Measurements from ENCODE around the gene MREG.

- TF ChIP-seq, protein P1, sequence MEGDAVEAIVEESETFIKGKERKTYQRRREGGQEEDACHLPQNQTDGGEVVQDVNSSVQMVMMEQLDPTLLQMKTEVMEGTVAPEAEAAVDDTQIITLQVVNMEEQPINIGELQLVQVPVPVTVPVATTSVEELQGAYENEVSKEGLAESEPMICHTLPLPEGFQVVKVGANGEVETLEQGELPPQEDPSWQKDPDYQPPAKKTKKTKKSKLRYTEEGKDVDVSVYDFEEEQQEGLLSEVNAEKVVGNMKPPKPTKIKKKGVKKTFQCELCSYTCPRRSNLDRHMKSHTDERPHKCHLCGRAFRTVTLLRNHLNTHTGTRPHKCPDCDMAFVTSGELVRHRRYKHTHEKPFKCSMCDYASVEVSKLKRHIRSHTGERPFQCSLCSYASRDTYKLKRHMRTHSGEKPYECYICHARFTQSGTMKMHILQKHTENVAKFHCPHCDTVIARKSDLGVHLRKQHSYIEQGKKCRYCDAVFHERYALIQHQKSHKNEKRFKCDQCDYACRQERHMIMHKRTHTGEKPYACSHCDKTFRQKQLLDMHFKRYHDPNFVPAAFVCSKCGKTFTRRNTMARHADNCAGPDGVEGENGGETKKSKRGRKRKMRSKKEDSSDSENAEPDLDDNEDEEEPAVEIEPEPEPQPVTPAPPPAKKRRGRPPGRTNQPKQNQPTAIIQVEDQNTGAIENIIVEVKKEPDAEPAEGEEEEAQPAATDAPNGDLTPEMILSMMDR (conservative IDR thresholded peaks at IDR 0.05; ENCODE audit: low read depth in 2 of 2): no peak
- TF ChIP-seq CREB1 (CRISPR knock-in tag; IDR thresholded peaks at IDR 0.05; ENCODE audit: low read depth) (no peak), POLR2AphosphoS5 (IDR thresholded peaks at IDR 0.05; ENCODE audit: low read depth) (no peak), EZH2 (IDR thresholded peaks at IDR 0.05; ENCODE audit: low read depth, unreplicated experiment) (no peak), ZNF462 (CRISPR knock-in tag; IDR thresholded peaks at IDR 0.05) (no peak), EZH2phosphoT487 (IDR thresholded peaks at IDR 0.05; ENCODE audit: unreplicated experiment) (no peak), JUNB (IDR thresholded peaks at IDR 0.05; ENCODE audit: unreplicated experiment) (no peak), STAT1 (IDR thresholded peaks at IDR 0.05; ENCODE audit: unreplicated experiment) (no peak), REST (IDR thresholded peaks at IDR 0.05; ENCODE audit: unreplicated experiment) (no peak), ZNF114 (CRISPR knock-in tag; IDR thresholded peaks at IDR 0.05) (no peak), ZNF331 (CRISPR knock-in tag; IDR thresholded peaks at IDR 0.05; ENCODE audit: low read depth) (no peak)
- TF ChIP-seq, protein P2, sequence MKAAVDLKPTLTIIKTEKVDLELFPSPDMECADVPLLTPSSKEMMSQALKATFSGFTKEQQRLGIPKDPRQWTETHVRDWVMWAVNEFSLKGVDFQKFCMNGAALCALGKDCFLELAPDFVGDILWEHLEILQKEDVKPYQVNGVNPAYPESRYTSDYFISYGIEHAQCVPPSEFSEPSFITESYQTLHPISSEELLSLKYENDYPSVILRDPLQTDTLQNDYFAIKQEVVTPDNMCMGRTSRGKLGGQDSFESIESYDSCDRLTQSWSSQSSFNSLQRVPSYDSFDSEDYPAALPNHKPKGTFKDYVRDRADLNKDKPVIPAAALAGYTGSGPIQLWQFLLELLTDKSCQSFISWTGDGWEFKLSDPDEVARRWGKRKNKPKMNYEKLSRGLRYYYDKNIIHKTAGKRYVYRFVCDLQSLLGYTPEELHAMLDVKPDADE (IDR thresholded peaks at IDR 0.05): no peak
These were observed 32.2 kb downstream of the MREG start for GRCh38 chr2:215981115-215981514.

Data from GM23338 (cell line).